B cell (primary cell): ENCODE results near the gene DDHD1. TPM values are rescaled to one million over a fixed set of nuclear protein-coding genes. Genes with fewer than 3 reads are reported as not detected.

Experiments used
- ATAC-seq: fragments of 200-7000 bp; cut with Tn5 transposase; one replicate; pipeline ENCODE4 v1.10.0; 2021; ENCODE audit warnings: low read depth, mild to moderate bottlenecking, moderate number of reproducible peaks, moderate library complexity
- CTCF ChIA-PET: fragments of 350-600 bp; sonication (Branson Sonifier 250); formaldehyde crosslinking; loops from one replicate; lab custom pipeline; 2021; ENCODE audit warnings: antibody characterized with exemption, inconsistent platforms; lab: Charles Lee
- POLR2A ChIA-PET: fragments of 350-600 bp; sonication (Branson Sonifier 250); formaldehyde crosslinking; loops from one replicate; lab custom pipeline; 2021; ENCODE audit warnings: antibody characterized with exemption; lab: Charles Lee
- DNase-seq: peaks from one replicate; pipeline ENCODE4 v3.0.0; 2013
- H2AFZ ChIP-seq: 2 replicates; pipeline ENCODE4 v1.6.1; 2012; ENCODE audit warnings: mild to moderate bottlenecking, low read depth, low read length; ENCODE audit not compliant: insufficient read depth, poor library complexity, severe bottlenecking
- H3K27ac ChIP-seq, 2 donors: 1 replicate in 1 of 2; 2 replicates in 1 of 2; pipeline ENCODE4 v1.5.1; 2012 to 2013; ENCODE audit warnings: low read length in 2 of 2, mild to moderate bottlenecking in 2 of 2, moderate library complexity in 1 of 2
- H3K27me3 ChIP-seq, 4 experiments: fragments of 200-600 bp in 1 of 4; sonication (generic) in 1 of 4; replicated peaks in 1 of 4; 1 replicate in 2 of 4; 2 replicates in 2 of 4; pipeline versions ENCODE4 v1.6.1 to v1.7.0; 2013 to 2016; ENCODE audit warnings: low read length in 3 of 4, mild to moderate bottlenecking in 2 of 4, mixed read lengths in 1 of 4, moderate library complexity in 1 of 4; ENCODE audit not compliant: insufficient read depth in 4 of 4, control insufficient read depth in 3 of 4; ENCODE audit errors: control extremely low read depth in 1 of 4
- H3K36me3 ChIP-seq, 2 experiments: replicated peaks in 1 of 2; 1 replicate in 1 of 2; 2 replicates in 1 of 2; pipeline versions ENCODE4 v1.6.1 to v1.7.1; 2013; ENCODE audit warnings: low read length in 1 of 2; ENCODE audit not compliant: insufficient read depth in 2 of 2, control insufficient read depth in 1 of 2; ENCODE audit errors: control extremely low read depth in 1 of 2, extremely low read depth in 1 of 2
- H3K4me1 ChIP-seq, 2 donors: fragments of 200-600 bp in 1 of 2; sonication (generic) in 1 of 2; 1 replicate in 1 of 2; 2 replicates in 1 of 2; pipeline versions ENCODE4 v1.5.1 to v1.6.1; 2013 to 2017; ENCODE audit warnings: low read length in 2 of 2; ENCODE audit not compliant: control insufficient read depth in 2 of 2, insufficient read depth in 2 of 2
- H3K4me2 ChIP-seq: replicated peaks from 2 replicates; pipeline ENCODE3; 2012; ENCODE audit warnings: mild to moderate bottlenecking, low read depth, low read length; ENCODE audit not compliant: poor library complexity, severe bottlenecking
- H3K4me3 ChIP-seq, 5 experiments: fragments of 200-600 bp in 1 of 5; sonication (generic) in 1 of 5; 1 replicate in 3 of 5; 2 replicates in 2 of 5; pipeline versions ENCODE4 v1.5.1 to v1.7.0; 2011 to 2016; ENCODE audit warnings: low read length in 4 of 5, mild to moderate bottlenecking in 4 of 5, low read depth in 2 of 5, control low read depth in 1 of 5, moderate library complexity in 1 of 5; ENCODE audit not compliant: insufficient read depth in 1 of 5; ENCODE audit errors: control extremely low read depth in 1 of 5, extremely low read depth in 1 of 5
- H3K79me2 ChIP-seq: fragments of 200-600 bp; sonication (generic); one replicate; pipeline ENCODE4 v1.6.0; 2016; ENCODE audit warnings: low read length; ENCODE audit not compliant: control insufficient read depth, insufficient read depth
- H3K9ac ChIP-seq: fragments of 200-600 bp; sonication (generic); 2 replicates; pipeline ENCODE4 v1.6.1; 2017; ENCODE audit warnings: mild to moderate bottlenecking, low read length, moderate library complexity
- H3K9me3 ChIP-seq, 3 donors: one replicate each; pipeline versions ENCODE4 v1.6.1 to v1.7.1; 2013; ENCODE audit warnings: low read length in 2 of 3; ENCODE audit not compliant: control insufficient read depth in 2 of 3, insufficient read depth in 1 of 3; ENCODE audit errors: control extremely low read depth in 1 of 3
- H4K20me1 ChIP-seq: 2 replicates; pipeline ENCODE4 v1.6.0; 2012; ENCODE audit warnings: mild to moderate bottlenecking, low read length; ENCODE audit not compliant: insufficient read depth, control insufficient read depth, poor library complexity, severe bottlenecking
- H3K27ac Mint-ChIP-seq: one replicate; pipeline ENCODE4 v1.8.0; 2021; ENCODE audit warnings: mixed read lengths
- H3K27me3 Mint-ChIP-seq: one replicate; pipeline ENCODE4 v1.8.0; 2021; ENCODE audit warnings: mixed read lengths
- H3K4me1 Mint-ChIP-seq: one replicate; pipeline ENCODE4 v1.8.0; 2021; ENCODE audit warnings: mixed read lengths
- H3K4me3 Mint-ChIP-seq: one replicate; pipeline ENCODE4 v1.8.0; 2021; ENCODE audit warnings: mixed read lengths
- H3K9me3 Mint-ChIP-seq: one replicate; pipeline ENCODE4 v1.8.0; 2022; ENCODE audit warnings: mixed read lengths; ENCODE audit not compliant: insufficient read depth
- EZH2 ChIP-seq: IDR thresholded peaks from 2 replicates; pipeline ENCODE4 v1.6.1; 2012; ENCODE audit warnings: borderline replicate concordance, low read depth, mild to moderate bottlenecking, moderate library complexity, low read length; ENCODE audit not compliant: insufficient read depth, poor library complexity, severe bottlenecking
- WGBS: methylation state at CpG from one replicate; pipeline ENCODE4 v1.1.5; 2013; ENCODE audit warnings: missing lambda C conversion rate; ENCODE audit not compliant: insufficient coverage; 5-methylcytosine and 5-hydroxymethylcytosine counted together
- intact Hi-C: fragments of 100-400 bp; cut with micrococcal nuclease; formaldehyde crosslinking; loops from one replicate; pipeline ENCODE4 v1.10.0; 2022
- polyA plus RNA-seq: library from polyadenylated mRNA; depleted of rRNA; stranded (reverse); fragments of >200 nt; gene quantifications from 2 replicates; pipeline ENCODE4 v1.2.3, GENCODE V29; 2012
- total RNA-seq, 2 donors: library from RNA; stranded (reverse); fragments of 120-200 nt in 1 of 2; gene quantifications; 1 replicate in 1 of 2; 2 replicates in 1 of 2; pipeline versions ENCODE4 v1.2.3 to v1.2.4, GENCODE V29; 2013 to 2022
- TF ChIP-seq, protein P1 (sequence below): fragments of 200-600 bp; IDR thresholded peaks from one replicate; pipeline ENCODE4 v1.8.0; 2022; ENCODE audit warnings: antibody characterized with exemption, mild to moderate bottlenecking

DDHD1 gene
- total and polyA plus RNA-seq, 2 donors (not counting 1 experiment from before 2014, with no cell fraction given) = 7.1 to 75.4 TPM

DNA sequence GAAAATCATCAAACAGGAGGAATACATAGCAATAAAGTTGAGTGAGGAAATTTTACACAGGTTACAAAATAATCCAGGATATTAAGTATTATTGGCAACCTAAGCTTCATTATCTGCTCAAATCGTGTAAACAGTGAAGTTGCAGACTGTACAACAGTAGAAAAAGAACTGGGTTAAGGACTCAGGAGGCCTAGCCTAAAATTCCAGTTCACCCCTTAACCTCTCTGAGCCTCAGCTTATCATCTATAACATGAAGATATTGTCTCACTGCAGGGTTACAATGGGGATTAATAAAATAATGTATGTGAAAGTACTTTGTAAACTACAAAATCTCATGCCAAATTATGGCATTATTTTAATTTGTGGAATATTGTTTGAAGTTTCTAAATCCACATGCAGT, 26.0 kb downstream of the DDHD1 start:
- no peaks in the 10 kb centered on the region for H3K9me3 Mint-ChIP-seq
- no peaks in the 10 kb centered on the region for H3K9me3 ChIP-seq
- H3K4me1 ChIP-seq = peaks cover 18 to 23% of the 10 kb centered on the region in 2 donors
- peak overlapping the region; percentile 83 to 91 for H3K27ac ChIP-seq
- peaks cover 93% of the 10 kb centered on the region for H3K79me2 ChIP-seq
- peaks cover 14% of the 10 kb centered on the region for H3K4me1 Mint-ChIP-seq
- H3K4me2 ChIP-seq = peak overlapping the region; percentile 69
- H4K20me1 ChIP-seq = peaks cover 4% of the 10 kb centered on the region
- no peak for TF ChIP-seq EZH2
- TF ChIP-seq, protein P1, sequence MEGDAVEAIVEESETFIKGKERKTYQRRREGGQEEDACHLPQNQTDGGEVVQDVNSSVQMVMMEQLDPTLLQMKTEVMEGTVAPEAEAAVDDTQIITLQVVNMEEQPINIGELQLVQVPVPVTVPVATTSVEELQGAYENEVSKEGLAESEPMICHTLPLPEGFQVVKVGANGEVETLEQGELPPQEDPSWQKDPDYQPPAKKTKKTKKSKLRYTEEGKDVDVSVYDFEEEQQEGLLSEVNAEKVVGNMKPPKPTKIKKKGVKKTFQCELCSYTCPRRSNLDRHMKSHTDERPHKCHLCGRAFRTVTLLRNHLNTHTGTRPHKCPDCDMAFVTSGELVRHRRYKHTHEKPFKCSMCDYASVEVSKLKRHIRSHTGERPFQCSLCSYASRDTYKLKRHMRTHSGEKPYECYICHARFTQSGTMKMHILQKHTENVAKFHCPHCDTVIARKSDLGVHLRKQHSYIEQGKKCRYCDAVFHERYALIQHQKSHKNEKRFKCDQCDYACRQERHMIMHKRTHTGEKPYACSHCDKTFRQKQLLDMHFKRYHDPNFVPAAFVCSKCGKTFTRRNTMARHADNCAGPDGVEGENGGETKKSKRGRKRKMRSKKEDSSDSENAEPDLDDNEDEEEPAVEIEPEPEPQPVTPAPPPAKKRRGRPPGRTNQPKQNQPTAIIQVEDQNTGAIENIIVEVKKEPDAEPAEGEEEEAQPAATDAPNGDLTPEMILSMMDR = no peak
- DNase-seq (no peak), ATAC-seq (no peak)
- H3K4me3 Mint-ChIP-seq = peak overlapping the region; percentile 81
- intact Hi-C loops = loop anchor here (2.0 kb wide), 2 partner anchors 18 to 26 kb away; partner anchors contain the start of gene DDHD1
- WGBS = no CpG with 5 or more reads among the region's 1 CpG
- ChIA-PET POLR2A (interaction anchor here (1.2 kb wide), 1 partner anchor 18 kb away, joined by 3 read pairs; no protein-coding TSS in a partner anchor), CTCF (interaction anchor here (1.8 kb wide), 1 partner anchor 25 kb away, joined by 7 read pairs; the partner anchor contains the start of gene DDHD1)
- no peaks in the 10 kb centered on the region for H3K36me3 ChIP-seq
- peak overlapping the region in 3 of 5 experiments; percentile 34 to 35 (median 34) for H3K4me3 ChIP-seq
- H2AFZ ChIP-seq = peak overlapping the region; percentile 29
- no peaks in the 10 kb centered on the region for H3K27me3 Mint-ChIP-seq
- H3K27me3 ChIP-seq = no peaks in the 10 kb centered on the region
- H3K9ac ChIP-seq = peak overlapping the region; percentile 50
- H3K27ac Mint-ChIP-seq = peak overlapping the region; percentile 80

- Histone ChIP-seq H3K79me2 (peaks cover 93% of the 10 kb centered on the region), H3K36me3 (no peaks in the 10 kb centered on the region), H3K4me3 (peak overlapping the region in 4 of 5 experiments; percentile 4 to 35 (median 34)), H3K9ac (peak overlapping the region; percentile 50), H3K27me3 (no peaks in the 10 kb centered on the region), H4K20me1 (peaks cover 8% of the 10 kb centered on the region), H3K27ac (peak overlapping the region; percentile 83 to 91), H3K4me1 (peaks cover 18 to 23% of the 10 kb centered on the region in 2 donors), H2AFZ (peak overlapping the region; percentile 29), H3K4me2 (peak overlapping the region; percentile 69), H3K9me3 (peaks cover 0 to 3% (median 0%) of the 10 kb centered on the region in 3 donors)
- H3K4me1 Mint-ChIP-seq = peaks cover 17% of the 10 kb centered on the region
- TF ChIP-seq EZH2 = no peak
- TF ChIP-seq, protein P1 = no peak
- H3K27ac Mint-ChIP-seq = peak overlapping the region; percentile 80
- H3K4me3 Mint-ChIP-seq = peak overlapping the region; percentile 81
- no CpG with 5 or more reads among the region's 6 CpGs for WGBS
- H3K27me3 Mint-ChIP-seq = no peaks in the 10 kb centered on the region
- DNase-seq = peak; percentile 54
- CTCF ChIA-PET = interaction anchor here (1.8 kb wide), 1 partner anchor 26 kb away, joined by 7 read pairs; the partner anchor contains the start of gene DDHD1
- POLR2A ChIA-PET = interaction anchor here (0.7 to 1.2 kb wide), 2 partner anchors 18 to 26 kb away, joined by 3 read pairs; no protein-coding TSS in a partner anchor
- intact Hi-C loops = loop anchor here (2.0 kb wide), 2 partner anchors 18 to 26 kb away; partner anchors contain the start of gene DDHD1
- peak; percentile 17 for ATAC-seq
- no peaks in the 10 kb centered on the region for H3K9me3 Mint-ChIP-seq
These were observed 26.4 kb downstream of the DDHD1 start for GRCh38 chr14:53126731-53127130.
